HG03135 (cell line): Measurements from ENCODE around the gene BPIFB2.
"Not testable (repeated sequence)": the region's sequence is repeated elsewhere in the genome, so short reads cannot be mapped to it uniquely, and the experiment has no call there.

ENCODE experiments used
- ATAC-seq: cut with Tn5 transposase; IDR thresholded peaks from one replicate; pipeline ENCODE4 v1.9.1; 2021; ENCODE audit warnings: mild to moderate bottlenecking, moderate library complexity; ENCODE audit not compliant: unreplicated experiment

Gene BPIFB2

GRCh38 chr20:33034115-33034514 is 26.6 kb downstream of the BPIFB2 start:
- no peak for ATAC-seq

- no peak for ATAC-seq
These were observed 27.5 kb downstream of the BPIFB2 start for GRCh38 chr20:33034901-33035492.

GRCh38 chr20:33037456-33037855 is 30.0 kb downstream of the BPIFB2 start:
- no peak for ATAC-seq

- no peak for ATAC-seq
These were observed 30.7 kb downstream of the BPIFB2 start for GRCh38 chr20:33038243-33038642.

- no peak for ATAC-seq
These were observed 34.9 kb downstream of the BPIFB2 start for GRCh38 chr20:33042430-33042829.

- ATAC-seq: no peak
These were observed 35.7 kb downstream of the BPIFB2 start for GRCh38 chr20:33042983-33043730.

- no peak for ATAC-seq
These were observed 36.3 kb downstream of the BPIFB2 start for GRCh38 chr20:33043731-33044181.

GRCh38 chr20:33045129-33045721 is 37.7 kb downstream of the BPIFB2 start:
- not testable (repeated sequence) for ATAC-seq

- ATAC-seq: no peak
These were observed 38.9 kb downstream of the BPIFB2 start for GRCh38 chr20:33046412-33046811.

GRCh38 chr20:33051333-33051732 is 43.8 kb downstream of the BPIFB2 start:
- ATAC-seq: no peak

- no peak for ATAC-seq
These were observed 46.0 kb downstream of the BPIFB2 start, which contains the start of gene BPIFB3 for GRCh38 chr20:33053291-33054106. BPIFB3 (plus strand) TSS chr20:33053903; CDS start chr20:33055436, 1,533 bp downstream.

GRCh38 chr20:33054381-33054780 is 46.9 kb downstream of the BPIFB2 start:
- ATAC-seq: no peak

- ATAC-seq: no peak
These were observed 47.3 kb downstream of the BPIFB2 start for GRCh38 chr20:33054791-33055190.

- ATAC-seq: no peak
These were observed 51.6 kb downstream of the BPIFB2 start for GRCh38 chr20:33059136-33059535.

- no peak for ATAC-seq
These were observed 52.4 kb downstream of the BPIFB2 start for GRCh38 chr20:33059741-33060390.

- ATAC-seq: no peak
These were observed 54.1 kb downstream of the BPIFB2 start for GRCh38 chr20:33061658-33062028.

- no peak for ATAC-seq
These were observed 54.8 kb downstream of the BPIFB2 start for GRCh38 chr20:33062105-33062824.

- ATAC-seq: no peak
These were observed 55.3 kb downstream of the BPIFB2 start for GRCh38 chr20:33062825-33063149.

GRCh38 chr20:33063271-33063670 is 55.8 kb downstream of the BPIFB2 start:
- no peak for ATAC-seq

- ATAC-seq: no peak
These were observed 57.2 kb downstream of the BPIFB2 start for GRCh38 chr20:33064572-33065287.
